ENCODE measurements around the gene TRERF1.

DNA sequence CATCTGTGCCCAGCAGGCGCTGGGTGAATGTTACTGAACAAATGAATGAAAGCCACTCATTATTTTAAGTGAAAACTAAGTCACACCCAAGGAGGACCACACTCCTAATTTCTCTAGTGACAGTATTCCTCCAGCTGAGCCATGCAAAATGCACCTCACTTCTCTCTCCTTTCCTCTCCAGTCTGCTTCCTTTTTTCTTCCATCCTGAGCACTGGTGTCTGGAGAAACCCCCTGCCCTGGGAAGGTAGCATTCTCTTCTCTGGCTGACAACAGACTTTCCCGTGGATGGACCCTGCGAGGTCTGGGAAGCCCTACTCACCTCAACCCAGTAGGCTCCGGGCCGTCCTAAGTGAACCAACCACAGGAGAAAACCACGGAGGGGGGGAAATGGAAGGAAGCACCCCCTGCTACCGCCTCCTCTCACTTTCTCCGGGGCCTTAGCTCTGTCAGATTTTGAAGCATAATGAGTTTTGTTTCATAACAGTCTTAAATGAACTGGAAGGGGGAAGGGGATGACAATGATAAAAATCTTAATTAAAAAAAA, 22.6 kb downstream of the TRERF1 start:
- TF ChIP-seq, protein P1, sequence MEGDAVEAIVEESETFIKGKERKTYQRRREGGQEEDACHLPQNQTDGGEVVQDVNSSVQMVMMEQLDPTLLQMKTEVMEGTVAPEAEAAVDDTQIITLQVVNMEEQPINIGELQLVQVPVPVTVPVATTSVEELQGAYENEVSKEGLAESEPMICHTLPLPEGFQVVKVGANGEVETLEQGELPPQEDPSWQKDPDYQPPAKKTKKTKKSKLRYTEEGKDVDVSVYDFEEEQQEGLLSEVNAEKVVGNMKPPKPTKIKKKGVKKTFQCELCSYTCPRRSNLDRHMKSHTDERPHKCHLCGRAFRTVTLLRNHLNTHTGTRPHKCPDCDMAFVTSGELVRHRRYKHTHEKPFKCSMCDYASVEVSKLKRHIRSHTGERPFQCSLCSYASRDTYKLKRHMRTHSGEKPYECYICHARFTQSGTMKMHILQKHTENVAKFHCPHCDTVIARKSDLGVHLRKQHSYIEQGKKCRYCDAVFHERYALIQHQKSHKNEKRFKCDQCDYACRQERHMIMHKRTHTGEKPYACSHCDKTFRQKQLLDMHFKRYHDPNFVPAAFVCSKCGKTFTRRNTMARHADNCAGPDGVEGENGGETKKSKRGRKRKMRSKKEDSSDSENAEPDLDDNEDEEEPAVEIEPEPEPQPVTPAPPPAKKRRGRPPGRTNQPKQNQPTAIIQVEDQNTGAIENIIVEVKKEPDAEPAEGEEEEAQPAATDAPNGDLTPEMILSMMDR (IDR thresholded peaks at IDR 0.05), result no peak
- no peak for TF ChIP-seq POLR2A (IDR thresholded peaks at IDR 0.05)
